Panc1 (cell line): ENCODE measurements around the gene OVOL3.

ENCODE experiments used
- CTCF ChIP-seq: fragments of 450-650 bp; IDR thresholded peaks from 2 replicates; pipeline ENCODE4 v1.5.1; 2017; ENCODE audit warnings: mild to moderate bottlenecking
- POLR2AphosphoS5 ChIP-seq: IDR thresholded peaks from 2 replicates; pipeline ENCODE4 v1.6.1; 2012; ENCODE audit warnings: mild to moderate bottlenecking, low read depth, low read length, moderate library complexity

GRCh38 chr19:36141039-36141927 lies 30.3 kb downstream of the OVOL3 start:
- TF ChIP-seq CTCF (no peak), POLR2AphosphoS5 (no peak; the same call in 1 of the 2 replicates)
